Left lung (tissue), 10 donors: ENCODE data around the gene ZNF816. TPM values are rescaled to one million over a fixed set of nuclear protein-coding genes. Genes with fewer than 3 reads are reported as not detected.
"Not testable (repeated sequence)": the region's sequence is repeated elsewhere in the genome, so short reads cannot be mapped to it uniquely, and the experiment has no call there.

Source experiments
- ATAC-seq: fragments of 200-7000 bp; cut with Tn5 transposase; one replicate; pipeline ENCODE4 v1.9.1; 2020; ENCODE audit warnings: moderate library complexity
- DNase-seq, 4 donors: peaks; one replicate each; pipeline ENCODE4 v3.0.0-alpha.2; 2013 to 2020
- H3K27ac ChIP-seq, 2 donors: fragments of 200-600 bp; sonication (generic) in 1 of 2; one replicate each; pipeline versions ENCODE4 v1.5.0 to v1.8.0; 2020 to 2021
- H3K27me3 ChIP-seq, 2 donors: fragments of 200-600 bp; sonication (generic) in 1 of 2; one replicate each; pipeline versions ENCODE4 v1.5.0 to v1.8.0; 2020 to 2021
- H3K36me3 ChIP-seq, 2 donors: fragments of 200-600 bp; sonication (generic) in 1 of 2; one replicate each; pipeline versions ENCODE4 v1.5.0 to v1.8.0; 2020 to 2021
- H3K4me1 ChIP-seq, 2 donors: fragments of 200-600 bp; one replicate each; pipeline ENCODE4 v1.8.0; 2021
- H3K4me3 ChIP-seq, 2 donors: fragments of 200-600 bp; sonication (generic) in 1 of 2; one replicate each; pipeline versions ENCODE4 v1.5.0 to v1.8.0; 2020 to 2021; ENCODE audit warnings: mild to moderate bottlenecking in 1 of 2
- H3K9me3 ChIP-seq, 2 donors: fragments of 200-600 bp; sonication (generic) in 1 of 2; one replicate each; pipeline versions ENCODE4 v1.5.0 to v1.8.0; 2020 to 2021
- intact Hi-C, 2 donors: fragments of 100-400 bp; cut with DNase I; formaldehyde crosslinking; loops; one replicate each; pipeline versions ENCODE4 v1.11.2 to v1.14.2; 2022
- polyA plus RNA-seq, 6 donors: library from polyadenylated mRNA; unstranded; fragments of 120-200 nt; gene quantifications; one replicate each; pipeline ENCODE4 v1.2.1, GENCODE V29; 2013; ENCODE audit not compliant: insufficient read length in 6 of 6
- total RNA-seq, 2 donors: library from RNA; stranded (reverse); fragmentation: NEBNext Ultra II Directional; extraction: Animal tissue kit (Norgen Biotek cat#: 25700); gene quantifications; one replicate each; pipeline ENCODE4 v1.2.1, GENCODE V29; 2021
- TF ChIP-seq, protein P1 (sequence below), 2 donors: fragments of 200-600 bp; sonication (generic) in 1 of 2; IDR thresholded peaks; one replicate each; pipeline versions ENCODE4 v1.5.0 to v1.8.0; 2021; ENCODE audit warnings: antibody characterized with exemption in 2 of 2
- donor health status: DM: no; HTN: yes; CAD: no.
- donor health status: DM: no; HTN: no; CAD: no.

The ZNF816 gene
- total and polyA plus RNA-seq, 8 donors: 10.9 to 23.3 (median 17.8) TPM

DNA sequence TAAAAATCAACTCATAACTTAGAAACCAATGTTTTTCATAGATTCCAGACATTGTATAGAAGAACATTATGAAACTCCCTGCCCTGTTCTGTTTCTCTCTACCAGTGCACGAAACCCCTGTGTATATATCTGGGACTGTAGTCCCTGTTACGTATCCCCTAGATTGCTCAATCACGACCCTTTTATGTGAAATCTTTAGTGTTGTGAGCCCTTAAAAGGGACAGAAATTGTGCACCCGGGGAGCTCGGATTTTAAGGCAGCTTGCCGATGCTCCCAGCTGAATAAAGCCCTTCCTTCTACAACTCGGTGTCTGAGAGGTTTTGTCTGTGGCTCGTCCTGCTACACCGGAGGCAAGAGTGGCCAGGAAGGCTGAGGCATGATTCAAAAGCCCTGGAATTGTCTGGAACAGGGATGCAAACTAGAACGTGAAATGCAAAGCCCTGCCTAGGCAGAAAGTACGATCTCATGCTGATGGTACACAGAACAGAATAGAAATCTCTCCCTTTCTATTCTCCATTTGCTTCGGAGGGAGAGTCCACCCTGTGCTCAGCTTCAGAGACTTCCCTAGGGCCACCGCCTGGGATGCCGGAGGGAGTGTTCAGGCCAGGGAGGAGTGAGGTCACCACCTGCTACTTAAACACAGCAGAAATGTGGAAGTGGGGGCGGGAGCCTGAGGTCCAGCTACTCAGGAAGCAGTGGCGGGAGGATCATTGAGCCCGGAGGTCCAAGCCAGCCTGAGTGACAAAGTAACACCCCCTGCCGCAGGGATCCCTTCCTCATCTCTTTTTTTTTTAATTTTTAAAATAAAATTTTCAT, 38.7 kb downstream of the ZNF816 start:
- TF ChIP-seq, protein P1, sequence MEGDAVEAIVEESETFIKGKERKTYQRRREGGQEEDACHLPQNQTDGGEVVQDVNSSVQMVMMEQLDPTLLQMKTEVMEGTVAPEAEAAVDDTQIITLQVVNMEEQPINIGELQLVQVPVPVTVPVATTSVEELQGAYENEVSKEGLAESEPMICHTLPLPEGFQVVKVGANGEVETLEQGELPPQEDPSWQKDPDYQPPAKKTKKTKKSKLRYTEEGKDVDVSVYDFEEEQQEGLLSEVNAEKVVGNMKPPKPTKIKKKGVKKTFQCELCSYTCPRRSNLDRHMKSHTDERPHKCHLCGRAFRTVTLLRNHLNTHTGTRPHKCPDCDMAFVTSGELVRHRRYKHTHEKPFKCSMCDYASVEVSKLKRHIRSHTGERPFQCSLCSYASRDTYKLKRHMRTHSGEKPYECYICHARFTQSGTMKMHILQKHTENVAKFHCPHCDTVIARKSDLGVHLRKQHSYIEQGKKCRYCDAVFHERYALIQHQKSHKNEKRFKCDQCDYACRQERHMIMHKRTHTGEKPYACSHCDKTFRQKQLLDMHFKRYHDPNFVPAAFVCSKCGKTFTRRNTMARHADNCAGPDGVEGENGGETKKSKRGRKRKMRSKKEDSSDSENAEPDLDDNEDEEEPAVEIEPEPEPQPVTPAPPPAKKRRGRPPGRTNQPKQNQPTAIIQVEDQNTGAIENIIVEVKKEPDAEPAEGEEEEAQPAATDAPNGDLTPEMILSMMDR (IDR thresholded peaks at IDR 0.05): no peak
- DNase-seq: peak in 3 of 4 donors; percentile 46 to 86 (median 86)
- Histone ChIP-seq H3K27ac (peak overlapping the region; percentile 86), H3K9me3 (no peaks in the 10 kb centered on the region), H3K36me3 (peaks cover 0 to 15% of the 10 kb centered on the region in 2 donors), H3K4me3 (peak overlapping the region; percentile 50 to 54), H3K4me1 (peaks cover 5 to 16% of the 10 kb centered on the region in 2 donors), H3K27me3 (no peaks in the 10 kb centered on the region)
- intact Hi-C loops: no loop called here
- ATAC-seq: peak; percentile 79

- peaks cover 5 to 16% of the 10 kb centered on the region in 2 donors for H3K4me1 ChIP-seq
- H3K27ac ChIP-seq: peak within 1 kb of the TSS; percentile 86
- no peaks in the 10 kb centered on the region for H3K9me3 ChIP-seq
- TF ChIP-seq, protein P1 (IDR thresholded peaks at IDR 0.05): no peak
- ATAC-seq (peak; percentile 100), DNase-seq (peak; percentile 76 to 98 (median 91))
- peaks cover 0 to 6% of the 10 kb centered on the region in 2 donors for H3K36me3 ChIP-seq
- H3K4me3 ChIP-seq: peak within 1 kb of the TSS; percentile 50 to 54
- no peaks in the 10 kb centered on the region for H3K27me3 ChIP-seq
- intact Hi-C loops: no loop called here
Measured at GRCh38 chr19:52922841-52923777, 39.6 kb downstream of the ZNF816 start, which contains the start of gene ZNF888. Gene ZNF888 (minus strand): TSS chr19:52923428. CDS start chr19:52917873, 5,555 bp downstream.

DNA sequence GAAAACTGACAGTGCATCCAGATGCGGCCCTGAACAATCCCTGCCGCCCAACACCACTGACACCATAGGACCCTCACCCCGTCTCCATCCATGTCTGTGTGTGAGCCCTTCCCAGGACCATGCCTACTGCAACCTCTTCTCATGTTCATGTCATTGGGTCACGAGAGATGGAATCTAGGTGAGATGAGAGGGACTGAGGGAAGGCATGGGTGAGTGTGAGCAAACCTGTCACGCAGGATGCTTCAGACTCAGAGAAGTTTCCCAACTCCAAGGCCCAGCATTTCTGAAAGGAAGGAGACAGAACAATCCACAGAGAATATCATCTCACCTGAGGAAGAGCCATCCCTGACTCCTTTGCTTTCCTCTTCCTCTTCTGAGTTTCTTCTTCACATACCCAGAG, 45.1 kb downstream of the ZNF816 start:
- peaks cover 0 to 48% of the 10 kb centered on the region in 2 donors for H3K36me3 ChIP-seq
- TF ChIP-seq, protein P1 (IDR thresholded peaks at IDR 0.05): no peak
- H3K4me3 ChIP-seq: no peak overlapping the region
- peaks cover under 1 to 3% of the 10 kb centered on the region in 2 donors for H3K4me1 ChIP-seq
- H3K27me3 ChIP-seq: no peaks in the 10 kb centered on the region
- DNase-seq: no peak
- intact Hi-C loops: no loop called here
- ATAC-seq: no peak
- H3K9me3 ChIP-seq: no peaks in the 10 kb centered on the region
- no peak overlapping the region for H3K27ac ChIP-seq

GRCh38 chr19:52910648-52911047, 52.0 kb downstream of the ZNF816 start:
- H3K36me3 ChIP-seq: peaks cover 0 to 95% of the 10 kb centered on the region in 2 donors
- TF ChIP-seq, protein P1 (IDR thresholded peaks at IDR 0.05): no peak
- no peak overlapping the region for H3K4me3 ChIP-seq
- DNase-seq: no peak
- H3K27me3 ChIP-seq: no peaks in the 10 kb centered on the region
- ATAC-seq: no peak
- intact Hi-C loops: no loop called here
- no peak overlapping the region for H3K27ac ChIP-seq
- peaks cover 0 to 44% of the 10 kb centered on the region in 2 donors for H3K9me3 ChIP-seq
- no peaks in the 10 kb centered on the region for H3K4me1 ChIP-seq

DNA sequence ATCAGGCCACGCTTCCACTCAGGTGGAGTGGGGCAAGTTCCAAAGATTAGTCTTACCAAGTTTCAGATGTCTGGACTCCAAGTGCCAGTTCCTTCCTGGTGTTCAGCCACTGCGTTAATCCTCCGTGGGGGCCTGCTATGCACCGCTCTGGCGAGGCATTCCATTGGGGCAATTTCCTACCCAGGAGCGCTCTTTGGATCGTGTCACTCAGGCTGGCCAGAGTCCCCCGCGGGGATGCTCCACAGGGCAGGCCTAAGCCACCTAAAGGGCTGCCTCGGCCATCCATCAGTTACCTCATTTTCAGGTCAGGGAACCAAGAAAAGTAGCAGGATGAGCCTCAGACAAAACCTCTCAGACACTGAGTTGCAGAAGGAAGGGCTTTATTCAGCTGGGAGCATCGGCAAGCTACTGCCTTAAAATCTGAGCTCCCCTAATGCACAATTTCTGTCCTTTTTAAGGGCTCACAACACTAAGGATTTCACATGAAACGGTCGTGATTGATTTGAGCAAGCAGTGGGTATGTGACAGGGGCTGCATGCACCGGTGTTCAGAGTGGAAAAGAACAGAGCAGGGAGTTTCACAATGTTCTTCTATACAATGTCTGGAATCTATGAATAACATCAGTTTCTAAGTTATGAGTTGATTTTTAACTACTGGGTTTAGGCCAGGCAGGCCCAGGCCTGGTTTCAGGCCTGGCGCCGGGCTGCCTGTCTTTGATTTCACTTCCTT, 58.5 kb downstream of the ZNF816 start:
- ATAC-seq, H3K27ac ChIP-seq, DNase-seq, H3K27me3 ChIP-seq, H3K4me3 ChIP-seq, H3K4me1 ChIP-seq, intact Hi-C loops: not testable (repeated sequence)
- Histone ChIP-seq H3K36me3 (peaks cover 0 to 36% of the 10 kb centered on the region in 2 donors), H3K9me3 (peaks cover 0 to 32% of the 10 kb centered on the region in 2 donors)
